Spleen (tissue), 11 donors: ENCODE measurements around the gene ADAMTSL1. TPM values are rescaled to one million over a fixed set of nuclear protein-coding genes. Genes with fewer than 3 reads are reported as not detected.

Source experiments
- DNase-seq: peaks from one replicate; pipeline ENCODE4 v3.0.0-alpha.2; 2020
- H3K27ac ChIP-seq, 8 donors: fragments of 200-600 bp; sonication (generic) in 7 of 8; 1 replicate in 4 of 8; 2 replicates in 4 of 8; pipeline versions ENCODE4 v1.5.0 to v1.8.0; 2016 to 2021; ENCODE audit warnings: inconsistent platforms in 4 of 8, mild to moderate bottlenecking in 4 of 8, moderate library complexity in 1 of 8
- H3K27me3 ChIP-seq, 7 donors: fragments of 200-600 bp; sonication (generic) in 6 of 7; replicated peaks in 1 of 7; 1 replicate in 4 of 7; 2 replicates in 3 of 7; pipeline versions ENCODE4 v1.5.0 to v1.8.0; 2016 to 2021; ENCODE audit warnings: inconsistent platforms in 3 of 7, mild to moderate bottlenecking in 1 of 7
- H3K36me3 ChIP-seq, 6 donors: fragments of 200-600 bp; sonication (generic) in 5 of 6; 1 replicate in 4 of 6; 2 replicates in 2 of 6; pipeline versions ENCODE4 v1.5.0 to v1.8.0; 2016 to 2021; ENCODE audit warnings: inconsistent platforms in 2 of 6
- H3K4me1 ChIP-seq, 6 donors: fragments of 200-600 bp; sonication (generic) in 5 of 6; 1 replicate in 3 of 6; 2 replicates in 3 of 6; pipeline versions ENCODE4 v1.5.0 to v1.8.0; 2016 to 2021; ENCODE audit warnings: inconsistent platforms in 3 of 6
- H3K4me3 ChIP-seq, 8 donors: fragments of 200-600 bp; sonication (generic) in 7 of 8; 1 replicate in 4 of 8; 2 replicates in 4 of 8; pipeline versions ENCODE4 v1.5.0 to v1.8.0; 2016 to 2021; ENCODE audit warnings: inconsistent platforms in 4 of 8, mild to moderate bottlenecking in 4 of 8, moderate library complexity in 2 of 8
- H3K9me3 ChIP-seq, 8 donors: fragments of 200-600 bp; sonication (generic) in 7 of 8; 1 replicate in 4 of 8; 2 replicates in 4 of 8; pipeline versions ENCODE4 v1.5.0 to v1.8.0; 2016 to 2021; ENCODE audit warnings: inconsistent platforms in 4 of 8
- CTCF ChIP-seq, 11 experiments: fragments of 200-600 bp in 7 of 11; fragments of 450-650 bp in 4 of 11; sonication (generic) in 4 of 11; IDR thresholded peaks in 8 of 11; conservative IDR thresholded peaks in 3 of 11; 1 replicate in 7 of 11; 2 replicates in 4 of 11; pipeline versions ENCODE4 v1.4.0 to v1.8.0; 2016 to 2021; ENCODE audit warnings: antibody characterized with exemption in 11 of 11, inconsistent platforms in 4 of 11, mild to moderate bottlenecking in 1 of 11
- POLR2A ChIP-seq, 3 donors: fragments of 450-650 bp; IDR thresholded peaks; one replicate each; pipeline ENCODE4 v1.5.1; 2017; ENCODE audit warnings: antibody characterized with exemption in 3 of 3, mild to moderate bottlenecking in 1 of 3
- POLR2AphosphoS5 ChIP-seq, 3 donors: sonication (generic); formaldehyde crosslinking; IDR thresholded peaks; one replicate each; pipeline ENCODE4 v1.5.1; 2017; ENCODE audit warnings: antibody characterized with exemption in 3 of 3
- whole genome bisulfite sequencing, 5 donors: extraction: QIAGEN DNeasy Blood & Tissue Kit in 3 of 5; methylation state at CpG; one replicate each; pipeline versions ENCODE4 v1.1.5 to v1.1.7; 2013 to 2018; 5-methylcytosine and 5-hydroxymethylcytosine counted together
- intact Hi-C: fragments of 100-400 bp; cut with DNase I; formaldehyde crosslinking; loops from one replicate; pipeline ENCODE4 v1.15.0; 2023; ENCODE audit warnings: low total_unique reads
- polyA plus RNA-seq, 3 donors: library from polyadenylated mRNA; stranded (reverse); fragments of 200-250 nt; gene quantifications; one replicate each; pipeline ENCODE4 v1.2.1, GENCODE V29; 2013
- total RNA-seq, 7 donors: library from RNA; depleted of rRNA in 3 of 7; stranded (reverse); fragments of >200 nt in 3 of 7; fragmentation: NEBNext Ultra II Directional in 4 of 7; extraction: Animal tissue kit (Norgen Biotek cat#: 25700) in 4 of 7; gene quantifications; one replicate each; pipeline versions ENCODE4 v1.1.0 to v1.2.1, GENCODE V29; 2016 to 2021
- donor health status: healthy with polysubstance abuse.
- donor health status: DM: no; HTN: no; CAD: no; lungs with moderate emphysema.
- donor health status: DM: no; HTN: no; CAD: no.
- donor health status: Bipolar disorder and iron deficiency.
- donor health status: healthy.
- donor health status: DM: no; HTN: no; CAD: no.
- donor health status: DM: yes; HTN: yes; CAD: no.

Gene ADAMTSL1
- total and polyA plus RNA-seq, 10 donors: 0.35 to 5.3 (median 2.2) TPM

GRCh38 chr9:18761742-18762300 lies 287.9 kb downstream of the ADAMTSL1 start:
- no peaks in the 10 kb centered on the region for H3K36me3 ChIP-seq
- no peak overlapping the region for H3K27ac ChIP-seq
- no peaks in the 10 kb centered on the region for H3K9me3 ChIP-seq
- peaks cover 0 to 4% (median 0%) of the 10 kb centered on the region in 7 donors for H3K27me3 ChIP-seq
- intact Hi-C loops: no loop called here
- no peak overlapping the region for H3K4me3 ChIP-seq
- TF ChIP-seq POLR2A (IDR thresholded peaks at IDR 0.05) (no peak), POLR2AphosphoS5 (IDR thresholded peaks at IDR 0.05) (no peak), CTCF (IDR thresholded peaks at IDR 0.05 in 8 of 11, conservative IDR thresholded peaks at IDR 0.05 in 3 of 11) (no peak)
- 82 to 91% (median 88%) methylated on average over 2 of the region's 2 CpGs for WGBS, 5 donors
- no peaks in the 10 kb centered on the region for H3K4me1 ChIP-seq
- DNase-seq: no peak

DNA sequence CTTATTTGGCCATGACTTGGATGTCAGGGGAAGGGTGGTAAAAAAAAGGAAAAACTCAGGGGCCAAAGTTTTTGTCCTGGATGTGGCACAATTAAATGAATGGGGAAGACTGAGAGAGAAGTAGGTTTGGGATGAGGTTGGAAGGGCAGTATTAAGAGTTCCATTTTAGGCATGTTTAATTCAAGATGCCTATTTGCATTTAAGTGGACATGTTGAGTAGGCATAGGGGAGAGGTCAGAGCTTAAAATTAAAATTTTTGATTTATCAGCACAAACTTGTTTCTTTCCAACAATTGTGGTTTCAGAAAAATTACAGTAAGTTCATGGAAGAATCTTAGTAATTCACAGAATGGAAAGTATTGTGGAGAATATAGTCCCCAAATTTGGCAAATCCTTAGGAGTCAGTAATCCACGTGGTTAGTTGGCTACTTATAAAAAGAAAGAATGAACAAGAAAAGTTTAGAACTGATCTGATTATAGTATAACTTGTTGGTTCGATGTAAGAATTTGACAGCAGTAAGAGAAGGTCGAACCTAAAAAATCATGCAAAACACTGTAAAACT lies 293.1 kb downstream of the ADAMTSL1 start:
- Histone ChIP-seq H3K27me3 (peaks cover 0 to 4% (median 0%) of the 10 kb centered on the region in 7 donors), H3K4me1 (no peaks in the 10 kb centered on the region), H3K36me3 (no peaks in the 10 kb centered on the region), H3K4me3 (no peak overlapping the region), H3K27ac (no peak overlapping the region), H3K9me3 (no peaks in the 10 kb centered on the region)
- TF ChIP-seq POLR2A (IDR thresholded peaks at IDR 0.05): no peak
- TF ChIP-seq CTCF (IDR thresholded peaks at IDR 0.05 in 8 of 11, conservative IDR thresholded peaks at IDR 0.05 in 3 of 11): no peak
- no peak for TF ChIP-seq POLR2AphosphoS5 (IDR thresholded peaks at IDR 0.05)
- no peak for DNase-seq
- intact Hi-C loops: no loop called here
- 79 to 91% (median 86%) methylated on average over 3 of the region's 3 CpGs for WGBS, 5 donors

DNA sequence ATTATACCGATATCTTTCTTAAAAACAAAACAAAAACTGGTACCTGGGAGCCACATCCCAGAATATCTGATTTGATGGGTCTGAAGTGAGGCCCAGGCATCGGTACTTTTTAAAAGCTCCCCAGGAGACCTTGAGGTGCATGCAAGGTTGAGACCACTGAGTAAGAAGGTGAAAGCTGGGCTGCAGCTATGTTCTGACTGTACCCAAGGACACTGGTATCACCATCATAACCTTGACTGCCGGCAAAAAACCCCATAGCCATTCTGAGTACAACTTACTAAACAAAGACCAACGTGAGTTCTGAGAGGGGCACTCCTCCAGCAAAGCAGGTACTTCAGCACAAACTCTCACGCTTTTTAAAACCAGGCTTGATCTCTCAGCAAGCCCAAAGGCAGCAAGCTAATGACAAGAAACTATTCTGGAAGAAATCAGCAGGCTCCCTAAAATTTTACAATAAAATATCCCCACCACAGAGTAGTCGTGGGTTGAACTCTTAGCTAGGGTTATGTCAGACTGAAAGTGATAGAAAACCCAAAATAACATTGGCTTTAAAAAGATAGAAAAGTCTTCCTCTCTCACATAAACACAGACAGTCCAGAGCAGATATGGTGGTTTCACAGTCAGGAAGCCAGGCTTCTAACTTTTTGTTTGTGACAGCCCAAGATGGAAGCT lies 295.1 kb downstream of the ADAMTSL1 start:
- no peak overlapping the region for H3K27ac ChIP-seq
- intact Hi-C loops: no loop called here
- H3K27me3 ChIP-seq: peaks cover 0 to 4% (median 0%) of the 10 kb centered on the region in 7 donors
- 60 to 82% (median 66%) methylated on average over 6 of the region's 6 CpGs for WGBS, 5 donors
- H3K4me1 ChIP-seq: no peaks in the 10 kb centered on the region
- TF ChIP-seq CTCF (IDR thresholded peaks at IDR 0.05 in 8 of 11, conservative IDR thresholded peaks at IDR 0.05 in 3 of 11): no peak
- TF ChIP-seq POLR2AphosphoS5 (IDR thresholded peaks at IDR 0.05): no peak
- TF ChIP-seq POLR2A (IDR thresholded peaks at IDR 0.05): no peak
- H3K9me3 ChIP-seq: no peaks in the 10 kb centered on the region
- no peak overlapping the region for H3K4me3 ChIP-seq
- DNase-seq: no peak
- no peaks in the 10 kb centered on the region for H3K36me3 ChIP-seq
